Mesendoderm (in vitro differentiated cells): ENCODE measurements around the gene RIMS1.

Experiments
- DNase-seq: peaks from one replicate; pipeline ENCODE4 v3.0.0; 2013
- H2AK5ac ChIP-seq: 2 replicates; pipeline ENCODE4 v1.6.1; 2013; ENCODE audit warnings: low read length, inconsistent platforms
- H2BK120ac ChIP-seq: 2 replicates; pipeline ENCODE4 v1.6.1; 2013; ENCODE audit warnings: low read depth, mild to moderate bottlenecking, low read length, moderate library complexity, mixed read lengths
- H2BK15ac ChIP-seq: replicated peaks from 2 replicates; pipeline ENCODE4 v1.6.1; 2013; ENCODE audit warnings: low read depth, mild to moderate bottlenecking, moderate library complexity
- H2BK5ac ChIP-seq: 2 replicates; pipeline ENCODE4 v1.6.1; 2013; ENCODE audit warnings: low read length, inconsistent platforms
- H3K18ac ChIP-seq: 2 replicates; pipeline ENCODE4 v1.6.1; 2013; ENCODE audit warnings: mild to moderate bottlenecking, low read length, mixed read lengths
- H3K23ac ChIP-seq: one replicate; pipeline ENCODE4 v1.6.1; 2013; ENCODE audit warnings: low read length
- H3K27ac ChIP-seq: 2 replicates; pipeline ENCODE4 v1.5.1; 2013; ENCODE audit warnings: low read depth, mild to moderate bottlenecking, inconsistent platforms, low read length, moderate library complexity
- H3K27me3 ChIP-seq: 2 replicates; pipeline ENCODE4 v1.6.1; 2013; ENCODE audit warnings: low read length, control low read depth, mild to moderate bottlenecking, inconsistent platforms; ENCODE audit not compliant: insufficient read depth, poor library complexity
- H3K36me3 ChIP-seq: 2 replicates; pipeline ENCODE4 v1.6.1; 2013; ENCODE audit warnings: low read length, inconsistent platforms; ENCODE audit not compliant: control insufficient read depth, insufficient read depth
- H3K4ac ChIP-seq: one replicate; pipeline ENCODE4 v1.6.1; 2013; ENCODE audit warnings: low read depth, mild to moderate bottlenecking, low read length, moderate library complexity
- H3K4me1 ChIP-seq: 2 replicates; pipeline ENCODE4 v1.6.1; 2013; ENCODE audit warnings: low read depth, low read length, inconsistent platforms; ENCODE audit not compliant: control insufficient read depth
- H3K4me2 ChIP-seq: 2 replicates; pipeline ENCODE4 v1.6.1; 2013; ENCODE audit warnings: low read length
- H3K4me3 ChIP-seq: 2 replicates; pipeline ENCODE4 v1.5.1; 2013; ENCODE audit warnings: mild to moderate bottlenecking, low read length
- H3K56ac ChIP-seq: one replicate; pipeline ENCODE4 v1.6.1; 2013; ENCODE audit warnings: low read length
- H3K79me1 ChIP-seq: 2 replicates; pipeline ENCODE4 v1.6.1; 2013; ENCODE audit warnings: low read length, inconsistent platforms
- H3K79me2 ChIP-seq: 2 replicates; pipeline ENCODE4 v1.6.1; 2013; ENCODE audit warnings: mild to moderate bottlenecking, low read length; ENCODE audit not compliant: control insufficient read depth, insufficient read depth
- H3K9ac ChIP-seq: 2 replicates; pipeline ENCODE4 v1.6.1; 2013; ENCODE audit warnings: low read length, inconsistent platforms
- H4K5ac ChIP-seq: one replicate; pipeline ENCODE4 v1.6.1; 2013; ENCODE audit warnings: low read length
- H4K8ac ChIP-seq: one replicate; pipeline ENCODE4 v1.6.1; 2013; ENCODE audit warnings: low read depth, mild to moderate bottlenecking, control low read depth, low read length, moderate library complexity
- WGBS: extraction: QIAGEN DNeasy Blood & Tissue Kit; methylation state at CpG from one replicate; pipeline ENCODE4 v1.1.7; 2013; ENCODE audit warnings: low lambda C conversion rate, missing lambda C conversion rate; ENCODE audit not compliant: insufficient coverage; ENCODE audit errors: extremely low coverage; 5-methylcytosine and 5-hydroxymethylcytosine counted together

The RIMS1 gene

DNA sequence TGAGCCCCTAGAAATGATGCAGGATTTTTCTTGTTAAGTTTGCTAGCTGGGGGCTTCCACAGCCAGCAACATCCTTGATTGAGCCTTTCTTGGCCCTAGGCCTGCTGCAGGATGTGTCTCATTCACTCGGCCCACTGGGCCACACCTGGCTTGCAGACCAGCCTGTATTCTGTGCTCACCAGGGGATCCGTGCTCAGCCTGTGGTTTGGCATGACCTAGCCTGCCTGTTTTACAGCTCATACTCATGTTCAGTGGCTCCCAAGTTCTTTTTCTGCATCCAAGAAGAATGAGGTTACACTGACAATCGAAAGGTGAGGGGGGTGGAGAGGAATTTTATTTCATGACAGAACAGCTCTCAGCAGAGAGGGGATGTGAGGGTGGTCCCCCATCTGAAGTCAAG is 263.4 kb downstream of the RIMS1 start:
- Histone ChIP-seq H3K23ac (no peak overlapping the region), H3K4ac (no peak overlapping the region), H3K18ac (no peak overlapping the region), H3K4me1 (no peaks in the 10 kb centered on the region), H3K56ac (no peak overlapping the region), H3K4me3 (no peak overlapping the region), H4K5ac (no peak overlapping the region), H3K27ac (no peak overlapping the region), H2BK15ac (no peak overlapping the region), H4K8ac (no peak overlapping the region), H2BK5ac (no peak overlapping the region), H3K27me3 (no peaks in the 10 kb centered on the region), H3K79me1 (no peaks in the 10 kb centered on the region), H3K79me2 (no peaks in the 10 kb centered on the region), H2AK5ac (no peak overlapping the region), H3K9ac (no peak overlapping the region), H2BK120ac (no peak overlapping the region), H3K36me3 (no peaks in the 10 kb centered on the region), H3K4me2 (no peak overlapping the region)
- no CpG with 5 or more reads among the region's 3 CpGs for WGBS
- DNase-seq = no peak

DNA sequence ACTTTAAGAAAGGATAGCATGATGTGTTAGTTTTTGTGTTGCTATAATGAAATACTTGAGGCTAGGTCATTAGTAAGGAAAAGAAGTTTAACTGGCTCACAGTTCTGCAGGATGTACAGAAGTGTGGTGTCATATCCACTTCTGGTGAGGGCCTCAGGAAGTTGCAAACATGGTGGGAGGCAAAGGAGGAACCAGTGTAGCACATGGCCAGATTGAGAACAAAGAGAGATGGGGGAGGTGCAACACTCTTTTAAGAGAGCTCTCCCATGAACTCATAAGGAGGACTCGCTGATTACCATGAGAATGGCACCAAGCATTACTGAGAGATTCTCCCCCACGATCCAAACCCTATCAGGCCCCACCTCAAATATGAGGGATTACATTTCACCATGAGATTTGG is 265.4 kb downstream of the RIMS1 start:
- no peak overlapping the region for H4K5ac ChIP-seq
- no CpG with 5 or more reads among the region's 2 CpGs for WGBS
- H3K18ac ChIP-seq = no peak overlapping the region
- no peak overlapping the region for H3K23ac ChIP-seq
- no peak overlapping the region for H2BK5ac ChIP-seq
- H3K79me2 ChIP-seq = no peaks in the 10 kb centered on the region
- no peak overlapping the region for H2AK5ac ChIP-seq
- H3K79me1 ChIP-seq = no peaks in the 10 kb centered on the region
- H3K56ac ChIP-seq = no peak overlapping the region
- no peak overlapping the region for H3K27ac ChIP-seq
- no peak overlapping the region for H3K4me2 ChIP-seq
- H2BK15ac ChIP-seq = no peak overlapping the region
- DNase-seq = no peak
- no peak overlapping the region for H3K4ac ChIP-seq
- no peak overlapping the region for H3K9ac ChIP-seq
- H3K36me3 ChIP-seq = no peaks in the 10 kb centered on the region
- no peaks in the 10 kb centered on the region for H3K27me3 ChIP-seq
- H2BK120ac ChIP-seq = no peak overlapping the region
- no peak overlapping the region for H3K4me3 ChIP-seq
- H3K4me1 ChIP-seq = no peaks in the 10 kb centered on the region
- H4K8ac ChIP-seq = no peak overlapping the region

DNA sequence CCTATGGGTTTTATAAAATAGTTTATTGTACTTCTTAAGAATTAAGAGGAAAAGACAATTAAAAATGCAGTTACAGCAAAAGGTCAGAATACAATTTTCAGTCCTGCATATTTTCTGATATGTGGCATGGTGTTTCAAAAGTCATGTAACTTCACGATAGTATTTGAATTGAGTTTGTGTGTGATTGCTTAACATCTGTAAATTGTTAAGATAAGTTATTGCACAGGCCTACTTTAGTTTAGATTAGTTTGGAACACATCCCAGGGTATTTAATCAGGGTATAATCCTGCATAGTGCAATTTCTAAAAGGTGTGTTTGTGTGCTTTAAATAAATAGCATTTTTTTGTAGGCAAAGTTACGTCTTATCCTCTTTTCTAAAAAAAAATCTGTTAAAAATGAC is 289.6 kb downstream of the RIMS1 start:
- no peak overlapping the region for H4K8ac ChIP-seq
- no peaks in the 10 kb centered on the region for H3K36me3 ChIP-seq
- no peaks in the 10 kb centered on the region for H3K79me1 ChIP-seq
- no peak overlapping the region for H2AK5ac ChIP-seq
- WGBS = no CpG with 5 or more reads among the region's 2 CpGs
- H4K5ac ChIP-seq = no peak overlapping the region
- no peak overlapping the region for H3K4me3 ChIP-seq
- DNase-seq = no peak
- no peak overlapping the region for H2BK15ac ChIP-seq
- no peak overlapping the region for H2BK5ac ChIP-seq
- no peak overlapping the region for H2BK120ac ChIP-seq
- H3K4ac ChIP-seq = no peak overlapping the region
- H3K27ac ChIP-seq = no peak overlapping the region
- H3K18ac ChIP-seq = no peak overlapping the region
- H3K56ac ChIP-seq = no peak overlapping the region
- no peak overlapping the region for H3K23ac ChIP-seq
- H3K4me1 ChIP-seq = no peaks in the 10 kb centered on the region
- no peak overlapping the region for H3K4me2 ChIP-seq
- no peak overlapping the region for H3K9ac ChIP-seq
- H3K79me2 ChIP-seq = no peaks in the 10 kb centered on the region
- H3K27me3 ChIP-seq = no peaks in the 10 kb centered on the region

GRCh38 chr6:72182337-72183246 is 296.2 kb downstream of the RIMS1 start:
- H3K23ac ChIP-seq = no peak overlapping the region
- peaks cover 3% of the 10 kb centered on the region for H3K27me3 ChIP-seq
- no peaks in the 10 kb centered on the region for H3K79me2 ChIP-seq
- H3K9ac ChIP-seq = peak overlapping the region; percentile 56
- no peak overlapping the region for H2AK5ac ChIP-seq
- no peak overlapping the region for H3K18ac ChIP-seq
- H3K27ac ChIP-seq = no peak overlapping the region
- no peak overlapping the region for H2BK5ac ChIP-seq
- H3K4me2 ChIP-seq = peak overlapping the region; percentile 63
- H3K79me1 ChIP-seq = no peaks in the 10 kb centered on the region
- no peak overlapping the region for H2BK15ac ChIP-seq
- DNase-seq = peak; percentile 81
- H4K8ac ChIP-seq = no peak overlapping the region
- no peak overlapping the region for H4K5ac ChIP-seq
- H3K4me1 ChIP-seq = no peaks in the 10 kb centered on the region
- H3K36me3 ChIP-seq = no peaks in the 10 kb centered on the region
- no CpG with 5 or more reads among the region's 100 CpGs for WGBS
- H3K4me3 ChIP-seq = peak overlapping the region; percentile 3
- H3K4ac ChIP-seq = no peak overlapping the region
- no peak overlapping the region for H2BK120ac ChIP-seq
- H3K56ac ChIP-seq = peak overlapping the region; percentile 75

DNA sequence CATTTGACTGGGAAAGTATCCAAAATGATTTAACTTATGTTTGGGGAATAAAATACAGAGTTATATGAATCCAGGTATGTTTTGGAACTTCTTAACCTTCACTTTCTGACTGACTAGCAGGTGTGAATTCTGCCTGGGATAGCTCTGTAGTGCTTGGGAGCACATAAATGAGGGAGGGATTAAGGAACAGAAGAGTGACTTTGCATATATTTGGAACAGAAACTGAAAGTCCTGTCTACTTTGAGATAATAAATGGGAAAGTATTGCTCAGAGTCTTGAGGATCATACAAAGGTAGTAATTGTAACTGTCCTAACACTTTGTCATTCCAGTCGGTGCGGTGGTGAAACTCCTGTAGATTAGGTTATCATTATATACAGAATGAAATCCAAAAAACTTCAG is 317.6 kb downstream of the RIMS1 start:
- Histone ChIP-seq H3K27me3 (no peaks in the 10 kb centered on the region), H3K4ac (no peak overlapping the region), H4K5ac (no peak overlapping the region), H2AK5ac (no peak overlapping the region), H3K18ac (no peak overlapping the region), H2BK120ac (no peak overlapping the region), H3K4me2 (no peak overlapping the region), H2BK15ac (no peak overlapping the region), H3K79me2 (no peaks in the 10 kb centered on the region), H4K8ac (no peak overlapping the region), H3K27ac (no peak overlapping the region), H3K4me1 (no peaks in the 10 kb centered on the region), H3K79me1 (no peaks in the 10 kb centered on the region), H3K36me3 (no peaks in the 10 kb centered on the region), H3K23ac (no peak overlapping the region), H3K4me3 (no peak overlapping the region), H3K56ac (no peak overlapping the region), H3K9ac (no peak overlapping the region), H2BK5ac (no peak overlapping the region)
- WGBS = no CpG with 5 or more reads among the region's 2 CpGs
- DNase-seq = no peak

DNA sequence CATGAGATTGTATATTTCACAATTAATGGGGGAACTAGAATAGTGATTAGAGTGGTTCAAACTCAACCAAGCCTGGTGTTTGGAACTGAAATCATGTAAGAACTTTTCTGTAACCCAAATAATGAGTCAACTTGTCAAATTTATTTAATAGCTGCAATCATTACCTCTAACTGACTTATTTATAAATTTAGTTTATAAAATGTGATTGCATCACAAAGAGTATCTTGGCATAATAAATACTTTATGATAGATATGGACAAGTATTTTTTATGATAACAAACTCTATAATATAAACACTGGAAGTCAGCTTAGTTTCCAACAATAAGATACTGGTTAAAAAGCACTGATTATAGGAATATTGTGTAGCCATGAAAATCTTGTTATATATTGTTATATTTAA is 319.1 kb downstream of the RIMS1 start:
- Histone ChIP-seq H2BK15ac (no peak overlapping the region), H3K4me1 (no peaks in the 10 kb centered on the region), H3K79me2 (no peaks in the 10 kb centered on the region), H3K4ac (no peak overlapping the region), H3K23ac (no peak overlapping the region), H3K4me3 (no peak overlapping the region), H3K27me3 (no peaks in the 10 kb centered on the region), H2AK5ac (no peak overlapping the region), H3K18ac (no peak overlapping the region), H2BK120ac (no peak overlapping the region), H2BK5ac (no peak overlapping the region), H3K9ac (no peak overlapping the region), H4K5ac (no peak overlapping the region), H3K27ac (no peak overlapping the region), H3K79me1 (no peaks in the 10 kb centered on the region), H4K8ac (no peak overlapping the region), H3K4me2 (no peak overlapping the region), H3K36me3 (no peaks in the 10 kb centered on the region), H3K56ac (no peak overlapping the region)
- DNase-seq = no peak
